BLaER1 treated with 17β-estradiol and CSF1 and Interleukin-3, amounts not matched to agents 10 nM and 100 nM (cell line): ENCODE data around the gene CENPW.

Experiments used
- H3K27ac ChIP-seq, 11 experiments: shearing (Covaris generic); formaldehyde crosslinking; 2 replicates each; pipeline ENCODE4 v1.8.1; 2022
- H3K27me3 ChIP-seq, 11 experiments: shearing (Covaris generic); formaldehyde crosslinking; 2 replicates each; pipeline ENCODE4 v1.8.1; 2022
- H3K36me3 ChIP-seq, 11 experiments: shearing (Covaris generic); formaldehyde crosslinking; 2 replicates each; pipeline ENCODE4 v1.8.1; 2022
- H3K4me1 ChIP-seq, 10 experiments: shearing (Covaris generic); formaldehyde crosslinking; 2 replicates each; pipeline ENCODE4 v1.8.1; 2022
- H3K4me2 ChIP-seq, 11 experiments: shearing (Covaris generic); formaldehyde crosslinking; 2 replicates each; pipeline ENCODE4 v1.8.1; 2022
- H3K4me3 ChIP-seq, 10 experiments: shearing (Covaris generic); formaldehyde crosslinking; 2 replicates each; pipeline ENCODE4 v1.8.1; 2022
- H3K9ac ChIP-seq, 11 experiments: shearing (Covaris generic); formaldehyde crosslinking; 2 replicates each; pipeline ENCODE4 v1.8.1; 2022
- H3K9me3 ChIP-seq, 11 experiments: shearing (Covaris generic); formaldehyde crosslinking; replicated peaks in 1 of 11; 2 replicates each; pipeline ENCODE4 v1.8.1; 2022
- H4K20me1 ChIP-seq, 11 experiments: shearing (Covaris generic); formaldehyde crosslinking; 2 replicates each; pipeline ENCODE4 v1.8.1; 2022
- Cebpa-rat ChIP-seq, 11 experiments: shearing (Covaris generic); IDR thresholded peaks; 2 replicates each; pipeline ENCODE4 v1.8.1; 2022

Gene CENPW

DNA sequence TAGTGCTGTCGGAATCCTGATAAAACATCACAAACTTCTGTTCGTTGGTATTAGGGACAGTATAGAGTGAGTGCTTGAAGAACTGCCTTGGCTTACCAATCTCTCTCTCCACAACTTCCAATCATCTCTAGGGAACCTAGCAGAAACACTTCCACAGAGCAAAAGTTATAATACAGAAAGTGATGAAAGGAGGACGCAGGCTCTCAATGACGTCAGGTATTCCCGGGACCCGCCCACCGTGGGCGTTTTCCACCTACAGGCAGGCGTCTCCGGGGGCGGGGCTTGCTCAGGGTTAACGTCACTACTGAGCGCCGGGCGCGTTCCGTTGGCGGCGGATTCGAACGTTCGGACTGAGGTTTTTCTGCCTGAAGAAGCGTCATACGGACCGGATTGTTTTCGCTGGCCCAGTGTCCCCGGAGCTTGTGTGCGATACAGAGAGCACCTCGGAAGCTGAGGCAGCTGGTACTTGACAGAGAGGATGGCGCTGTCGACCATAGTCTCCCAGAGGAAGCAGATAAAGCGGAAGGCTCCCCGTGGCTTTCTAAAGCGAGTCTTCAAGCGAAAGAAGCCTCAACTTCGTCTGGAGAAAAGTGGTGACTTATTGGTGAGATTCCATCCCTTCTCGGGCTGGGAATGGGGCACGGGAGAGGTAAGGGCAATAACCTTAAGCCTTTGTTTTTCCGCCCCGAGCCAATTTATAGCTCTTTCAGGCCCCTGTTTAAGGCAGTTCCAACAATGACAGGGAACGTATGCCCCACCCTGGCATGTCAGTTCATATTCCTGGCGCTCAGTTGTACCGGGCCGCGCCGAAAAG lies at the start of gene CENPW:
CENPW (plus strand) TSS at position 320 of the 814 bp plus-strand sequence; CDS start at position 479, 159 bp downstream.
- Histone ChIP-seq H3K9me3 (no peaks in the 10 kb centered on the region), H3K4me2 (peak within 1 kb of the TSS; percentile 89 to 99 (median 97)), H4K20me1 (peaks cover 0 to 19% (median 0%) of the 10 kb centered on the region in 11 experiments; a peak in 7 of 22 replicates), H3K9ac (peak within 1 kb of the TSS; percentile 75 to 87 (median 81)), H3K27me3 (no peaks in the 10 kb centered on the region), H3K4me1 (peaks cover 20 to 39% (median 29%) of the 10 kb centered on the region in 10 experiments), H3K36me3 (peaks cover 0 to 9% (median 0%) of the 10 kb centered on the region in 11 experiments; a peak in 3 of 22 replicates), H3K27ac (peak within 1 kb of the TSS in 10 of 11 experiments; percentile 58 to 83 (median 72); a peak in 21 of 22 replicates), H3K4me3 (peak within 1 kb of the TSS; percentile 67 to 94 (median 79))
- TF ChIP-seq Cebpa-rat (IDR thresholded peaks at IDR 0.05), result no peak

DNA sequence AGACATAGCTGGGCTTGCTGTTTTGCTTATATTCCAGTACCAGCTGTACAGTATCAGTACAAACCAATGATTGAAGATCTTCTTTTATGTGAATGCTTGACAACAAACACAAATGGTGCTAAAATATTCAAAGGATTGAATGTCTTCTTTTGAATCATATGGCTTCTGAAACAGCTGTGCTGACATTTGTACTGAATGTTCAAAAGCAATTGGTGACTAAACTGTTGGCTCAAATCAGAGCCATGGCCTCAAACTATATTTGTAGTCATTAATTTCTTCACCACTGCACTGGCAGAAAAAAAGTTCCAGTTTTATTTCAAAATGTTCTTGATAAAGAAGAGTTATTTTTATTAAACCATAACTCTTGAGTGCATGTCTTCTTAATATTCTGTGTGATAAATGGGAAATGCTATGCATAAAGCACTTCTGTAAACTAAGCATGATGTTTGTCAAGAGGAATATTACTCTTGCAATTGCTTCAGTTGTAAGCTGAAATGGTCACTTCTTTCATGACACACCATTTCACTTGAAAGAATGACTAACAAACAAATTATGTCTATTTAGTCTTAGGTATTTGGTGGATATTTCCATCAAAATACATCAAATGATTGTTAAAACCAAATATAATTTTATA lies 45.9 kb upstream of the CENPW start:
- Histone ChIP-seq H3K36me3 (no peaks in the 10 kb centered on the region), H3K27me3 (no peaks in the 10 kb centered on the region), H4K20me1 (no peaks in the 10 kb centered on the region), H3K4me3 (no peak overlapping the region), H3K9me3 (no peaks in the 10 kb centered on the region), H3K4me2 (no peak overlapping the region), H3K4me1 (no peaks in the 10 kb centered on the region), H3K9ac (no peak overlapping the region), H3K27ac (no peak overlapping the region)
- TF ChIP-seq Cebpa-rat (IDR thresholded peaks at IDR 0.05), result no peak

DNA sequence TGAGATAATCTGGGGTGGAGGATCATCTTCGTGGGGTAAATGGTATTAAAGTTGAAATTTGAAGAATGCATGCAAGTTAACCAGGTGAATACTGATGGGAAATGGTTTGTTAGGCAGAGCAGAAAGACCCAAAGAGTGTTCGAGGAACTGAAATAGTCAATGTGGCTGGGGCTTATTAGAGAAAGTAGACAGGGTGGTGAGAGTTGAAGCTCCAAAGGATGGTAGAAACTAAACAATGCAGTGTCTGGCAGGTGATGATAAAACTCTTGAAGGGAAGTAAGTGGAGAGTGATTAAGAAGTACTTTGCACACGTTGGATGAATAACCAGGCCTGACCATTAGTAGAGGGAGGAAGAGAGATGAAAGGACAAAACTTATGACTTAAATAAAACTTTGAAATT lies 39.8 kb upstream of the CENPW start:
- Histone ChIP-seq H3K27ac (no peak overlapping the region), H3K4me2 (no peak overlapping the region), H3K9ac (no peak overlapping the region), H3K9me3 (no peaks in the 10 kb centered on the region), H3K4me3 (no peak overlapping the region), H4K20me1 (no peaks in the 10 kb centered on the region), H3K27me3 (no peaks in the 10 kb centered on the region), H3K4me1 (no peaks in the 10 kb centered on the region), H3K36me3 (no peaks in the 10 kb centered on the region)
- no peak for TF ChIP-seq Cebpa-rat (IDR thresholded peaks at IDR 0.05)

DNA sequence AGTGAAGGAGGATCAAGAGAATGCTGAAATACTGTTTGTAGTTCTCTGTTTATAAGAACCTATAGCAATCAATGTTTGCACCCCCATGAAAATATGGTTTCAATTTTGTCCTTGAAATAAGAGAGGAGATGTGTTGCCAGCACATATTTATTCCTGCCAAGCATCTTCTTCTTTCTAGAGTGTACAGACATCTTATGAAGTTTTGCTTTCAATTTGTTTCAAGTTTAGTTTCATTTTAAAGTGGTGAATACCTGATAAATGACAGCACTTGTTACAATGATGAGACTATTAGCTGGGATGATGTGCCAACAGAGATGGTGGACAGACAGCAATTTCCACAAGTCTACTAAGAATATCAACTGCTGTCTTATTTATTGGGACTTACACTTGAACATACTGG lies 39.2 kb upstream of the CENPW start:
- no peak overlapping the region for H3K4me2 ChIP-seq

DNA sequence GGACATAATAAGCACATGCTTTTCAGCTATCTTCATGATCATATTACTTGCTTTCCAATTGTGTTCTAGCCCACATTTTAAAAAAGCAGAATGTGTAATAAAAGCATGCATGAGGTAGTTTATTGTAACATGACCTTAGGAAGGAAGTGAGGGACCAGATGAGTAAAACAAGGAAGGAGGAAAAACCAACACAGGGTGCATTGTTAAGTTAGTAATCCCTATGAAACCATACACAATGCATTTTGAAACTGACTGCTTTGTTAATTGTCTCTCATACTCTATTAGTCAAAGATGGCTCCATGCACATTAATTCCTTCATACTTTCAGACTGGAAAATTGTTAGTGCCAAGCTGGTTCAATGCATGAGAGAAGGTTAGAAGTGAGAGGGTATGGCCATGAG lies 37.7 kb upstream of the CENPW start:
- no peak for TF ChIP-seq Cebpa-rat (IDR thresholded peaks at IDR 0.05)
- H3K27ac ChIP-seq, result no peak overlapping the region
- no peak overlapping the region for H3K9ac ChIP-seq
- H3K27me3 ChIP-seq, result no peaks in the 10 kb centered on the region
- no peak overlapping the region for H3K4me2 ChIP-seq
- H3K36me3 ChIP-seq, result no peaks in the 10 kb centered on the region
- no peaks in the 10 kb centered on the region for H3K4me1 ChIP-seq
- H3K9me3 ChIP-seq, result no peaks in the 10 kb centered on the region
- H3K4me3 ChIP-seq, result no peak overlapping the region
- no peaks in the 10 kb centered on the region for H4K20me1 ChIP-seq

More for the DNA sequence above, 39.2 kb upstream of the CENPW start:
- Histone ChIP-seq H3K9me3 (no peaks in the 10 kb centered on the region), H3K9ac (no peak overlapping the region), H3K4me1 (no peaks in the 10 kb centered on the region), H4K20me1 (no peaks in the 10 kb centered on the region), H3K27ac (no peak overlapping the region), H3K27me3 (no peaks in the 10 kb centered on the region), H3K4me3 (no peak overlapping the region), H3K36me3 (no peaks in the 10 kb centered on the region)
- no peak for TF ChIP-seq Cebpa-rat (IDR thresholded peaks at IDR 0.05)

DNA sequence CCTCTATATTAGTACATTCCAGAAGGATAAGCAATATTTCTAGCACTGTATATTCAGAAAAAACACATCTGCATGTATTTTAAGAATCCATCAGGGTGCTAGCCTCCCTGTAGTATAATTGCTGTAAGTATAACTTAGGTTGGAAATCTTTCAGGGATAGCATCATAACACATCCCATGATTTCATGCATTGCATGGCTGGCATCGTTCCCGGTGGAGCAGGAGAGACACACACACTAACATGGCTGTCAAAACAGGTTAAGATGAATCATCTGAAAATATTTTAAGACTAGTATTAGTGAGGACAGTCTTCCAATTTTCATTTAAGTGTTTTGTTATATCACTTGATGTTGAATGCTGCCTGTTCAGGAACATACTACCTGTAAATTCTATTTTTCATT lies 32.1 kb upstream of the CENPW start:
- H3K4me1 ChIP-seq, result no peaks in the 10 kb centered on the region
- no peak for TF ChIP-seq Cebpa-rat (IDR thresholded peaks at IDR 0.05)
- no peak overlapping the region for H3K27ac ChIP-seq
- H3K36me3 ChIP-seq, result no peaks in the 10 kb centered on the region
- no peaks in the 10 kb centered on the region for H3K9me3 ChIP-seq
- no peak overlapping the region for H3K9ac ChIP-seq
- no peaks in the 10 kb centered on the region for H3K27me3 ChIP-seq
- H3K4me3 ChIP-seq, result no peak overlapping the region
- H3K4me2 ChIP-seq, result no peak overlapping the region
- no peaks in the 10 kb centered on the region for H4K20me1 ChIP-seq

DNA sequence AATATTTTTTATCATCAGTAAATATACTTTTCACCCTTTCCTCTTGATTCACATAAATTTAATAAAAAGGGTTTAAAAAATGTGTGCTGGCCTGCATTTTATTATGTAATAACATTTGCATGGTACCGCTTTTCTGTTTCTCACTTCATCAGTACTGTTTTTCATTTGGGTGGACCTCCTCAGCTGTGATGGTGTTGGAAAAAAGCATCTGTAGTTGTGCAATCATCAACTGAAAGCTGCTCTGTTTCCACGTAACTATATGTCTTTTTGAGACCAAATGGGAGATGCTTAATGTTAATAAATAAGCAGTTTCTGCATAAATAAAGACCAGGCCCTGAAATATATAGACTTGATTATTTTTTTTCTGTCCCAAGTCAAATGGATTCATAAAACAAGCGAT lies 31.6 kb upstream of the CENPW start:
- peak in 1 of 11 experiments; percentile 24; a peak in 2 of 22 replicates for TF ChIP-seq Cebpa-rat (IDR thresholded peaks at IDR 0.05)
- no peaks in the 10 kb centered on the region for H3K36me3 ChIP-seq
- H3K4me3 ChIP-seq, result no peak overlapping the region
- H3K9me3 ChIP-seq, result no peaks in the 10 kb centered on the region
- no peak overlapping the region for H3K4me2 ChIP-seq
- no peaks in the 10 kb centered on the region for H3K27me3 ChIP-seq
- no peaks in the 10 kb centered on the region for H3K4me1 ChIP-seq
- no peaks in the 10 kb centered on the region for H4K20me1 ChIP-seq
- H3K27ac ChIP-seq, result no peak overlapping the region
- H3K9ac ChIP-seq, result no peak overlapping the region

DNA sequence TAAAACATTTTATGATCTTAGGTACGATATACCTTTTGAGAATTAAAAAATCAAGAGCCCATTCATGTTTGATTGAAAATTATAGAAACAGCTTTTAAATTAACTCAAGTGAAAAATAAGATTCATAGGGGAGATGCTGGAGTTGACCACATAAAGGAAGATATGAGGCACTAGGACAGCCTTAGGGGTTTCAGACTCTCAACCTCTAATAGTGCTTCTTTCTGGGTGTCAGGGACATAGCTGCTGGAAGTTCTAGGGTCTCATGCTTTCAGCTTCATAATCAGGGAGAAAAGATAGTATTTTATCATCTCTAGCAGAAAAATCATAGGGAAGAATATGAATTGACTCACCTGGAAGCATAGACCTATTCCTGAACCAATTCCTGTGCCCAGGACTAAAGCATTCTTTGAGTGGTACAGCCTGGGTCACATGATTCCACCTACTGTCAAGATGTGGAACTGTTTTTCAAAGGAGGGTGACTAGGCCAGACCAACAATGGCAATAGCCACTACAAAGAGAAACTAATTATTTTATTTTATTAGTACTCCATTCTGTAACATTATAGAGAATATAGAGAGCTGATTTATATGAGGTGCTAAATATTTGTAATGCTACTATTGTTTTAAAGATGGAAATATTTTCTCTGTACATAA lies 27.8 kb upstream of the CENPW start:
- Histone ChIP-seq H3K27ac (no peak overlapping the region), H3K4me2 (no peak overlapping the region), H3K27me3 (no peaks in the 10 kb centered on the region), H3K4me1 (no peaks in the 10 kb centered on the region), H3K4me3 (no peak overlapping the region), H3K36me3 (no peaks in the 10 kb centered on the region), H4K20me1 (no peaks in the 10 kb centered on the region), H3K9me3 (no peaks in the 10 kb centered on the region), H3K9ac (no peak overlapping the region)
- TF ChIP-seq Cebpa-rat (IDR thresholded peaks at IDR 0.05), result no peak

DNA sequence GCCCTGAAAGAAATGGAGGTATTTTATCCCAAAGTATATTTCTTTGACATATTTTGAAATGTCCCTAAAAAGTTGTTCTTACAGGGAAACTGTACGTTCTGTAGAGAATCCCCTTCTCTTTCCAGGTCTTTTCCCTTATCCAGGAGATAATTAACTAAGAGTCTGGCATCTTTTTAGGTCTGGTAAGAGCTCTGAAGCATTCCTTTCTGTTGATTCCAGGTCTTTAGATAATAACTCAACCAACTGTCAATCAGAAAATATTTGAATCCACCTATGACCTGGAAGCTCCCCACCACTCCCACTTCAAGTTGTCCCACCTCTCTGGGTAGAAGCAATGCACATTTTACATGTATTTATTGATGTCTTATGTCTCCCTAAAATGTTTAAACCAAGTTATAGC lies 26.0 kb upstream of the CENPW start:
- Histone ChIP-seq H3K9me3 (no peaks in the 10 kb centered on the region), H3K27me3 (no peaks in the 10 kb centered on the region), H3K27ac (no peak overlapping the region), H3K36me3 (no peaks in the 10 kb centered on the region), H4K20me1 (no peaks in the 10 kb centered on the region), H3K4me3 (no peak overlapping the region), H3K4me1 (no peaks in the 10 kb centered on the region), H3K9ac (no peak overlapping the region), H3K4me2 (no peak overlapping the region)
- no peak for TF ChIP-seq Cebpa-rat (IDR thresholded peaks at IDR 0.05)
